ENCODE data around the gene APCDD1.

APCDD1 gene

GRCh38 chr18:10442551-10442971 lies 11.9 kb upstream of the APCDD1 start:
- peak; percentile 33 for TF ChIP-seq CTCF (IDR thresholded peaks at IDR 0.05; ENCODE audit: control insufficient read depth, insufficient read depth, low read depth, low read length, missing control alignments)
- DNase-seq (ENCODE audit: low read depth): no peak
- H3K4me3 ChIP-seq (ENCODE audit: control insufficient read depth, low read depth, low read length): no peak overlapping the region

GRCh38 chr18:10443001-10443400 lies 11.4 kb upstream of the APCDD1 start:
- no peak overlapping the region for H3K4me3 ChIP-seq (ENCODE audit: control insufficient read depth, low read depth, low read length)
- DNase-seq (ENCODE audit: low read depth): no peak
- no peak for TF ChIP-seq CTCF (IDR thresholded peaks at IDR 0.05; ENCODE audit: control insufficient read depth, insufficient read depth, low read depth, low read length, missing control alignments)

- DNase-seq (ENCODE audit: low read depth): no peak
- H3K4me3 ChIP-seq (ENCODE audit: control insufficient read depth, low read depth, low read length): no peak overlapping the region
- TF ChIP-seq CTCF (IDR thresholded peaks at IDR 0.05; ENCODE audit: control insufficient read depth, insufficient read depth, low read depth, low read length, missing control alignments): no peak
Measured at GRCh38 chr18:10444314-10445006, 10.0 kb upstream of the APCDD1 start.

DNA sequence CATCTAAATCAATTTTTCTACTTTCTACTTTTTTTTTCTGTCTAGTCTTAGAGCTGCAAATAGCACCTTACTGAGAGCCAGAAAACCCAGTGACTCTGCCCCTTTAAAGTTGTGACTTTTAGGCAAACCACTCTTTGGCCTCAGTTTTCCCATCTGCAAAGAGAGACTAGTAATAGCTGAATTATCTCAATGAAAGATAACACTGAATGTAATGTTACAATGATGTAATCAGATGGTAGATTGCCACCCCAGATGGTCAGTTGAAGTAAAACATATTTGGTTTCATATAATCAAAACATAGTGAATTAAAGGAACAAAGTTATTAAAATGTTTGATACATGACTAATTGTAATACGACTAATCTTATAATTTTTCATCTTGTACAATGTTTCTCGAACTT lies 5.0 kb upstream of the APCDD1 start:
- no peak overlapping the region for H3K4me3 ChIP-seq (ENCODE audit: control insufficient read depth, low read depth, low read length)
- DNase-seq (ENCODE audit: low read depth): no peak
- no peak for TF ChIP-seq CTCF (IDR thresholded peaks at IDR 0.05; ENCODE audit: control insufficient read depth, insufficient read depth, low read depth, low read length, missing control alignments)

- no peak for TF ChIP-seq CTCF (IDR thresholded peaks at IDR 0.05; ENCODE audit: control insufficient read depth, insufficient read depth, low read depth, low read length, missing control alignments)
- no peak for DNase-seq (ENCODE audit: low read depth)
- H3K4me3 ChIP-seq (ENCODE audit: control insufficient read depth, low read depth, low read length): no peak overlapping the region
Measured at GRCh38 chr18:10450986-10451385, 3.4 kb upstream of the APCDD1 start.

DNA sequence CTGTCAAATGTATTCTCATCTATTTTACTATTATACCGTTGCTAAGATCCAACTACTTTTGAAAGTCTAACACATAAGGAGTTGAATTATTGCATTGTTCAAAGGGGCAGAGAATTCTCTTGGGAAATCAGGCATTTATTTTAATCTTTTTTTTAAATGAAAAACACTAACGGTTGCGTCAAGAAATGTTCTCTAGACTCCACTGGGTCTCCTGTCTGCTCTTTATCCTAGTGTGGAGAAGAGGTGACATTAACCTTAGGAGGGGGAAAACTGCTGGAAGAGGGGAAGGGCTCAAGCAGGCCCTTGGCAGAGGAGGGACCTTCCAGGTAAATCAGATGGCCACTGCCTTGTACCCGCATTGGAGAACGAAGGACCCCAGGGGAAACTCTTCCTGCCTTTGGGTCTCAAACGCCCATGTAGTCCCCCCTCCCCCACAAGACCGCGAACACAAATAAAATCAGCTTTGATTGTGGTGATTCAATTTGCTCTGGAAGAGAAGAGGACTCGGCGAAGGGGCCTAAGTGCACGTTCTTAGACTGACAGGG lies 1.1 kb upstream of the APCDD1 start:
- no peak overlapping the region for H3K4me3 ChIP-seq (ENCODE audit: control insufficient read depth, low read depth, low read length)
- DNase-seq (ENCODE audit: low read depth): no peak
- no peak for TF ChIP-seq CTCF (IDR thresholded peaks at IDR 0.05; ENCODE audit: control insufficient read depth, insufficient read depth, low read depth, low read length, missing control alignments)
